CD4-positive, alpha-beta T cell treated with Interleukin-17A for 1 hour (primary cell): ENCODE data around the gene TMEM170A.
"Not testable (repeated sequence)": the region's sequence is repeated elsewhere in the genome, so short reads cannot be mapped to it uniquely, and the experiment has no call there.

Experiments used
- DNase-seq: peaks from one replicate; pipeline ENCODE4 v3.0.0-alpha.2; 2020

The TMEM170A gene

DNA sequence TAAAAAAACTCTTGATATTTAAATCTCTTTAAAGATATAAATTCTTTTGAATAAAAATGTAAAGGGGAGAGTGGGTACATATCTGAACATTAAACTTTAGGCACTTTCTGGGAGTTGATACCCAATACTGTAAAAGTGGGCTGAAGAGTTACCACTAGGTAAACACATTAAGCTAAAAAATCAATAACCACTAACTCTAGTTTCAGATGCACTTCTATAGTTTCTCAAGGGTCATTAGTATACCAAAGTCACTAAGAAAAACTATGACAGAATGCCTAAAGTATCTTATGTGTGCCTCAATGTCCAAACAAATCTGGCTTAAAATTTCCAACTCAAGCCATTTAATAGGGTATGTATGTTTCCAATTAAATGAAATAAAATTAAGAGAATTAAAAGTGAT lies 18.1 kb downstream of the TMEM170A start:
- DNase-seq: no peak

DNA sequence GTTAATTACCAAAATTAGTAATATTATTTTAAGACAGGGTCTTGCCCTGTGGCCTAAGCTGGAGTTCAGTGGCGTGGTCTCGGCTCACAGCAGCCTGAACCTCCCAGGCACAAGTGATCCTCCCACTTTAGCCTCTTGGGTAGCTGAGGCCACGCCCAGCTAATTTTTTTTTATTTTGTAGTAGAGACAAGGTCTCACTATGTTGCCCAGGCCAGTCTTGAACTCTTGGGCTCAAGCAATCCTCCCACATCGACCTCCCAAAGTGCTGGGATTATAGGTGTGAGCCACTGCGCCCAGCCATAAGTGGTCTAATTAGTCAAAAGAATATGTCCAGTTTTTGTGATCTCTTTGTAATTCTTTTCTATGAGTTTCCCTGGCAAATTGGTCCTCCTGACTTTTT lies 19.2 kb downstream of the TMEM170A start:
- DNase-seq: no peak

DNA sequence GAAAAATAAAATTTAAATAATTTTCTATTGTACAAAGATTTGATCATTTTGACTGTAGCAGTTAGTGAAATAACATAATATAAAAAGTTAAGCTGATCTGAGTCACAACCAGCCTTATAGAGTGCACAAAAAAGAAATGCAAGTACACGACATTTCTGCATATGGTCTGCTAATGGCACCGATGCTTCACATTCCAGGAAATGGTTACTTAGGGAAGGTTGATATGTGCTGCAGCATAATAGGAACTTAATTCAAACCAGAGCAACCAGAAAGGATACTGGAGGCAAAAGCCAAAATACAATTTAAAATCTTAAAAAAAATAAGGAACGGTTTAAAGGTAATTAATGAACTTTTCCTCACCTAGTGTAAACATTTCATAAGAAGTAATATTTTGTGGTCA lies 21.2 kb downstream of the TMEM170A start:
- DNase-seq: no peak

DNA sequence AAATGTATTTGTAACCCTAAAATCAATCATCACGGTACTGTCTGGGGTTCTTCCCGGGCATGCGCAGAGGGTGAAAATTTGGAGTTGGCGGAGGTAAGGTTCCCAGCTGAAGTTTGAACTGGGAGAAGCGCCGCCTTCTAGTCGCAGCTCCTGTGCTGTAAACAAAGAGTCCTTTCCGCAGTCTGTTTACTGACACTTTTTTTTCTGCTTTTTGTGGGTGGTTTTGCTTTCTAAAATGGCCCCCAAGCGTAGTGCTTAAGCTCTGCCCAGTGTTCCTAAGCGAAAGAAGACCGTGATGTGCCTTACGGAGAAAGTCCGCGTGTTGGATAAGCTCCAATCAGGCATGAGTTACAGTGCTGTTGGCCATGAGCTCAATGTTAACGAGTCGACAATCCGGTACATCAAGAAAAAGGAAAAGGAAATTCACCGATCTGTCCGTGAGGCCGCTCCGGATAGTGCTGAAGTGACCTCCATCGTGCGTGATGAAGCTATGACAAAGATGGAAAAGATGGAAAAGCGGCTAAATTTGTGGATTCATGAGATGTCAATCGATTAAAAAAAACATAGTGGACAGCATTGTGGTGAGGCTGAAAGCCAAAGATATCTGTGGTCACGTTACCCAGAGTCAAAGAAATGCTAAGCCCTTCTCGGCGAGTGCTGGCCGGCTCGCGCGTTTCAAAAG lies 30.6 kb downstream of the TMEM170A start:
- DNase-seq: peak; percentile 90

DNA sequence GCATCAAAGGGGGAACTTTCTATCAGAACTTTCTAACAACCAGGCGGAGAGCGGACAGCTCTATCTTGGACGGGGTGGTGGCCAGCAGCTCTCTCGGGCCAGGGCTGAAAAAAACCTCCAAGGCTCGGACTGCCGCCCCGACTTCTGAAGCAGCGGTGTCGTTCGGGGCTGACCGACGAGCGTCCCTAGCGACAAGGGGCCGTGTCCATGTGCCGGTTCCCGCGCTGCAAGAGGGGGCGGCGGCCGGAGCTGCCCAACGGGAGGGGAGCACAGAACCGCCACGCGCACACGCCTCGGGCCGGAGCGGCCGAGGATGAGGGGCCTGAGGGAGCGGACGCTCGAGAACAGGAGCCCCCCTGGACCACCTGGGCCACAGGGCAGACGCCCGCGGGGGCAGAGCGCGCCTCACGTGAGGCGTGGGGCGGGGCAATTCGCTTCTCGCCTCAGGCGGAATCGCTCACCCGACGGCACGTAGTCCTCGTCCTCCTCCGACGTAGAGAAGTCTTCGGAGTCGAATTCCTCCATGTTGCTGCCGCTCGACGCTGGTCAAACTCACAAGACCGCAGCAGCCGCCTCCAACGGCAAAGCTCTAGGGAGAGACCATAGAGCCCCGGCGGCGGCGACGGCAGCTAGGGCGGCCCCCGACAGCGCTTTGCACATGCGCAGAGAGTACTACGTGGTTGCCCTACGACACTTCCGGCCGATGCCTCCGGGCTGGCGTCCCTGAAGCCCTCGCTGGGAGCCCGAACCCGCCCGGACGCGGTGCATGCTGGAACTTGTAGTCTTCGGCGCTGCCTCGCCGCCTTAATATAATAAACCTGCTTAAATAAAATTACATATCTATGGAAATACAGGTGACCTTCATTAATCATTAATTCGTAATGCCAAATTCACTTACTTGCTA lies 31.4 kb downstream of the TMEM170A start, which contains the start of gene CFDP1:
CFDP1 (minus strand) TSS at position 676 of the 904 bp plus-strand sequence; CDS start at position 525, 151 bp downstream.
- DNase-seq: peak; percentile 96

DNA sequence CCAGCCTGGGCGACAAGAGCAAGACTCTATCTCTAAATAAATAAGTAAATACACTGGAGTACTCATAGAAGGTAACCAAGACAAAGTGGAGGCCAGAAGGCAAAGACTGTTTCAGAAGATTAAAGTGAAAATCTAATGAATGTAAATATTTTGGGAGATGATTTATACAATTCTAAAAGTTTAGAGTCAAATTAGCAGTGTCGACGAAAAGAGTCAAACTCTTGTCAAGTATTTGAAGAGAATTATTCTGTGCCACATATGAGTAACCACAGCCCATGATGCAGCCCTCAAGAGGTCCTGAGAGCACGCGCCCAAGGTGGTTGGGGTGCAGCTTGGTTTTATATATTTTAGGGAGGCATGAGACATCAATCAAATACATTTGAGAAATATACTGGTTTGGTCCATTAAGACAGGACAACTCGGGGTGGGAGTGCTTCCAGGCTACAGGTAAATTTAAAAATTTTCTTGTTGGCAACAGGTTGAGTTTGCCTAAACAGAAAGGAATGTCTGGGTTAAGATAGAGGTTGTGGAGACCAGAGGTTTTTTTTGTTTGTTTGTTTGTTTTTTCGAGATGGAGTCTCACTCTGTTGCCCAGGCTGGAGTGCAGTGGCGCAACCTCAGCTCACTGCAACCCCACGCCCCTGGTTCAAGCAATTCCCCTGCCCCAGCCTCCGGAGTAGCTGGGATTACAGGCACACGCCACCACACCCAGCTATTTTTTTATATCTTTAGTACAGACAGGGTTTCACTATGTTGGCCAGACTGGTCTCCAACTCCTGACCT lies 34.7 kb downstream of the TMEM170A start:
- no peak for DNase-seq

DNA sequence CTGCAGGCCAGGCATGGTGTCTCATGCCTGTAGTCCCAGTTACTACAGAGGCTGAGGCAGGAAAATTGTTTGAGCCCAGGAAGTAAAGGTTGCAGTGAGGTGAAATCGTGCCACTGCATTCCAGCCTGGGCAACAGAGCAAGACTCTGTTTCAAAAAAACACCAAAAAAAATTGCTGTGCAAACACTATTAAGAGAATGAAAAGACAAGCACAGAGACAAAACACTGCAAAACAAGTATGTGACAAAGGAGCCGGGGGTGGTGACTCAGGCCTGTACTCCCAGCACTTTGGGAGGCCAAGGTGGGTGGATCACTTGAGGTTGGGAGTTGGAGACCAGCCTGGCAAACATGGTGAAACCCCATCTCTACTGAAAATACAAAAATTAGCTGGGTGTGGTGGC lies 38.0 kb downstream of the TMEM170A start:
- DNase-seq: not testable (repeated sequence)

DNA sequence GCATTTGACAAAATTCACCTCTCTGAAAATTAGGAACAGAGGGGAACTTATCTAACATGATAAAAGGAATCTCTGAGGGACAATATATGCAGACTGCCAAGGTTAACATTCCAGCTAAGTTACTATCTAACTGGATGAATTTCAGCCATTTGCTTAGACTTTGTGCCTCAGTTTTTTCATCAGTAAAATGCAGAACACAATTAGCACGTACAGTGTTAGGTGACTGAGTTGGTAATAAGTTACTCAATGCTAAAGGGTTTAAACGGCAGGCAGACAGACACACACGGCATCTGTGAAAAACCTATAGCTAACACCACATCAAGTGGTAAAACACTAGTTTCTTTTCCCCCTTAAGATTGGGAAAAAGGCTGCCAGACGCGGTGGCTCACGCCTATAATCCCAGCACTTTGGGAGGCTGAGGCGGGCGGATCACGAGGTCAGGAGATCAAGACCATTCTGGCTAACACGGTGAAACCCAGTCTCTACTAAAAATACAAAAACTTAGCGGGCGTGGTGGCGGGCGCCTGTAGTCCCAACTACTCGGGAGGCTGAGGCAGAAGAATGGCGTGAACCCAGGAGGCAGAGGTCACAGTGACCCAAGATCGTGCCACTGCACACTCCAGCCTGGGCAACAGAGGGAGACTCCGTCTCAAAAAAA lies 40.3 kb downstream of the TMEM170A start:
- DNase-seq: not testable (repeated sequence)

DNA sequence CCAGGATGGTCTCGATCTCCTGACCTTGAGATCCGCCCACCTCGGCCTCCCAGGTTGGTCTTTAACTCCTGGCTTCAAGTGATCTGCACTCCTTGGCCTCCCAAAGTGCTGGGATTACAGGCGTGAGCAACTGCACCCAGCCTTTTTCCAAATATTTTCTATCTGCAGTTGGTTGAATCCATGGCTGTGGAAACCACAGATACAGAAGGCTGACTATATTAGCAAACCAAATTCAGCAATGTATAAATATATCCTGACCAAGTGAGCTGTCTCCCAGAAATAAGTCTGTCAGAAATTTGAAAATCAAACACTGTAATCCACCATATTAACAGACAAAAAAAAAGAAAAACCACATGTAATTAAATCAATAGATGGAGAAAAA lies 40.8 kb downstream of the TMEM170A start:
- DNase-seq: no peak

DNA sequence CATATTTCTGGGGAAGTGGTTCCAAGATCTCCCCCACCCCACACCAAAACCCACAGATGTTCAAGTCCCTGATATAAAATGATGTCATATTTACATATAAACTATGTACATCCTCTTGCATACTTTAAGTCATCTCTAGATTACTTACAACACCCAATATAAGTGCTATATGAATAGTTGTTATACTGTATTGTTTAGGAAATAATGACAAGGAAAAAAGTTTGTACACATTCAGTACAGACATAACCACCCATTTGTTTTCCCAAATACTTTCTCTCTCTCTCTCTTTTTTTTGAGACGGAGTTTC lies 42.7 kb downstream of the TMEM170A start:
- DNase-seq: no peak

DNA sequence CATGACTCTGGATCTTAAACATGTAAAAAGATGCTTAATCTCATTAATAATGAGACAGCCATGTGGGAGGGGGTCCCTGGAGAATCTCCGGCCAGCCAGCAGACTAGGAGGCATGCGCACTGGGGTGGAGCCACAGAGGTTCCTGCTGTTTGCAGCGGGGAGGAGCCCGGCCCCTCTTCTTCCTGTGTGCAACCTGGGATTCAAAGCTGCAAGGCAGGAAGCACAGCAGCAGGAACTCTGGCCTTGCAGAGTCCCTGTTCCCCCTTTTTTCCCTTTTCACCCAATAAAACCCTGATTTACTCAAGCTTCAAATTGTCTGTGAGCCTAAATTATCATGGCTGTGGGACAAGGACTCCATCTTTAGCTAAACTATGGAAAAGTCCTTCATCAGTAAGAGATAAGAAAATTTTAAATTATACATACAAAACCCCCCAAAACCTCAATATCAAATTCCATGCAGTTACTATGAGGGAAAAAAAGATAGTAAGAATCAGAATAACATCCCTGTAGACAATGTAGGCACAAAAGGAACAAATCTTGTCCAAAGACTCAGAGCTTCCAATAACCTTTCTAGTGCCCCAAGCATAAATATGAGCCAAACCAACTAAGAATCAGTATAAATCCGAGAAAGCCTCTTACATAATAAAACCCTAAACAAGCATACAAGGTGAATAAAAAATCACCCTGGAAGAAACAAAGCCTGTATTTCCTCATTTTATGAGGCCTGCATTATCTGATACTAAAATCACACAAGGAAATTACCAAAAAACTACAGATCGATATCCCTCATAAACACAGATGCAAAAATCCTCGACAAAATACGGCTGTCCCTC lies 43.3 kb downstream of the TMEM170A start:
- no peak for DNase-seq

DNA sequence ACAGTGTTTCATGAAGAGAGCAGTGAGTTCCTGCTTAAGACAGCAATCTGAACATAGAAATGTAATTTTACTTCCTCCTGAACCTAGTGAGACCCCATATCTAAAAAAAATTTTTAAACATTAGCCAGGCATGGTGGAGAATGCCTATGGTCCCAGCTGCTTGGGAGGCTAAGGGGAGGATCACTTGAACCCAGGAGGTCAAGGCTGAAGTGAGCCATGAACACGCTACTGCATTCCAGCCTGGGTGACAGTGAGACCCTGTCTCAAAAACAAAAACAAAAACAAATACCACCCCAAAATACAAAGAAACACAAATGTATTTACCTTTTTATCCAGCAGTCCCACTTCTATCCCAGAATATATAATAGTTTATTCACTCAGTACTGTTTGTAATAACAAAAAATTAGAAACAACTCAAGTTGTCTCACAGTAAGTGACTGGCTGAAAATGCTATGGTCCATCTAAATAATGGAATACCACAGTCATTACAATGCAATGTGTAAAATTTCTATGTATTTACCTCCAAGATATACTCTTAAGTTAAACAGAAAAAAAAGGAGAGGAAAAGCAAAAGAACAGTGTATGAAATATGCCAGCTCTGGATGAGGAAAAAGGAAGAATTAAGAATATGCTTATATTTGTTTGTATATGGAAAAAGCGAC lies 47.5 kb downstream of the TMEM170A start:
- DNase-seq: no peak

DNA sequence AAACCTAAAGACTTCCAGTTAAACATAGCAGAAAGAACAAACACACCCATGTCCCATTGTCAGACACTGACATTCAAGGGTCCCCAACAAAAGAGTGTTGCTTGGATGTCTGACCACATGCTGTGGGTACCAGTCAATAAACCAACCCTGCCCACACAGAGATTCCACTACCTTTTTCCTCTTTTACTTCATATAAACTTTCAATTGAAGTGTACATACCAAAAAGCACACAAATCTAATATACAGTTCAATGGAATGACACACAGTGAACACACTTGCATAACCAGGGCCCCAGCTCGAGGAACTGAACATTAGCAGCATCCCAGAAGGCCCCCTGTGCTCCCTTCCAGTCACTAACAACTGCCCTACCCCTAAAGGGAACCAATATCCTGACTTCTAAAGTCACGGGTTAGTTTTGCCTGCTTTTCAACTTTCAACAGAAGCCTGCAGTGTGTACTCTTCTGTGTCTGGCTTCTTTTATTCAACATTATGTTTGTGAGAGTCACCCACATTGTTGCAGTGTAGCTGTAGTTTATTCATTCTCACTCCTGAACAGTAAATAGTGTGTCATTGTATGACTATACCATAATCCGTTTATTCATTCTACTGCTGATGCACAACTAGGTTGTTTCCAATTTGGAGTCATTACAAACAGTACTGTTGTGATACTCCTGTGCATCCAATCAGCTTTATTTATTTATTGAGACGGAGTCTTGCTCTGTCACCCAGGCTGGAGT lies 49.2 kb downstream of the TMEM170A start:
- DNase-seq: no peak

DNA sequence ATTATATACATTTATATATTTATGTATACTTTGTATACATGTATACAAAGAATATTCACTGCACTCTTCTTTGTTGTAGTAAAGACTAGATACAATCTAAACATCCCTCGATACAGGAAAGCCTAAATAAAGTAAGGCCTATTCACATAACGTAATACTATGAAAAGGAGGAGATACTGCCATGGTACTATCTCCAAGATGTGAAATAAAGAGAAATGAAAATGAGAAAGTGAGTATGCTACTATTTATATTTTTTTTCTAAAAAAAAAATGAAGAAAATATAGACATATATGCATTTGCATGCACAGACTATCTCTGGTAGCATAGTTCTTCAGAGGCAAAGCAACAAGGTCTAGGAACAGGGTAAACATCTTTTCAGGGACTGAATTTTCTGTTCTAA lies 50.5 kb downstream of the TMEM170A start:
- no peak for DNase-seq

DNA sequence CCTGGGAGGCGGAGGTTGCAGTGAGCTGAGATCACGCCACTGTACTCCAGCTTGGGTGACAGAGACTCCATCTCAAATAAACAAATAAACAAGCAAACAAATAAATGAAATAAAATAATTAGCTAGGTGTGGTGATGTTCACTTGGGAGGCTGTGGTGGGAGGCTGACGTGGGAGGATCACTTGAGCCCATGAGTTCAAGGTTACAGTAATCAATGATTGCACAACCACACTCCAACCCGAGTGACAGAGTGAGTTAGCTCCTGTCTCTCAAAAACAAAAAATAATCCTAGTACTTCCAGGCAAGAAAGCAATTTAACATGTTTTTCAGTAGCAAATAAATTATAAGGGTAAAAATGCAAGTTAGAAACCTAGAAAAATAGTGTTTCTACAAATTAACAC lies 57.5 kb downstream of the TMEM170A start:
- no peak for DNase-seq

DNA sequence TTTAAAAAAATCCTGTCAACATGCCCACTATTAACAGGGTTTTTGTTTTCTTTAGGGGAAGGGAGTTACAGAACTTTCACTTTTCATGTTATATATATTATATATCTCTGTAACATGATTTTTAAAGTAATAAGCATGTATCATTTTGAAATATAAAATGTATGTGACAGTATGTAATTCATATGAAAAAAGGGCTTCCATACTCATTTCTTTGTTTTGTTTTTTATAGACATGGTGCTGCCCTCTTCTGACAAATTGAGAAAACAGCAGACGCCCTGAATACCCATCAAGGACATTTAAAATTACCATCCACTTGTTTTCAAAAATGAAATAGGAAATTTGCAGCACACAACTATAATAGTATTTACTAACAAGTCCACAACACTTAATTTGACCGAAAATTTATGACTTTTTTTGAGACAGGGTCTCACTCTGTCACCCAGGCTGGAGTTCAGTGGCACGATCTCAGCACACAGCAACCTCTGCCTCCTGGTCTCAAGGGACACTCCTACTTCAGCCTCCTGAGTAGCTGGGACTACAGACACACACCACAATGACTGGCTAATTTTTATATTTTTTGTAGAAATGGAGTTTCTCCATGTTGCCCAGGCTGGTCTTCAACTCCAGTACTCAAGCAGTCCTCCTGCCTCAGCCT lies 61.5 kb downstream of the TMEM170A start:
- DNase-seq: peak; percentile 57

DNA sequence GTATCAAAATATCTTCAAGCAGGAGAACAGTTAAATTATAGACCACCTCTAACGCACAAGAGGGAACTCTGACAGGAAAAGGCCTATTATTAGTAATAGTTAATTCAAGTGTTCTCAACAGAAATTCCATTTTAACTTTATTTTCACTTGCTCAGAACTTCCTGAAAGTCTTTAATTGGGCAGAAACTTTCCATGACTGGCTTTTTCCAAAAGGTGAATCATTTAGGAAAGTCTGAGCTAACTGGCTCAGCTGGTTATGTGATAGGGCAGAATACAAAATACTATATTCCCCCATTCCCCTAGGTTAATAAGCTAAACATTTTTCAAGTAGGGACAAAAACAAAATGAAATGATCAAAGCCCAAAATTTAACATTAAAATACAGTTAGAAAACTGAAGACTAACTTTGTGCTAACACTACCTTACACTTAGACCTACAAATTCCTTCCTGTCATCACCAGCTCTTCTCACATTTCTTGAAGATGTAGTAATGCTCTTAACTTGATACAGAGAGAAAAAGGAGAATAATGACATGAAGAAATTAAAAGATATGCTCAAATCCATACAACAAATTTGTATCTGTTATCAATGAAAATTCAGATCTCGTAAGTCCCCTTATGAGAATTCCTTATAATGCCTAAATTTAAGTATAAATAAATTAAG lies 62.2 kb downstream of the TMEM170A start:
- DNase-seq: no peak

DNA sequence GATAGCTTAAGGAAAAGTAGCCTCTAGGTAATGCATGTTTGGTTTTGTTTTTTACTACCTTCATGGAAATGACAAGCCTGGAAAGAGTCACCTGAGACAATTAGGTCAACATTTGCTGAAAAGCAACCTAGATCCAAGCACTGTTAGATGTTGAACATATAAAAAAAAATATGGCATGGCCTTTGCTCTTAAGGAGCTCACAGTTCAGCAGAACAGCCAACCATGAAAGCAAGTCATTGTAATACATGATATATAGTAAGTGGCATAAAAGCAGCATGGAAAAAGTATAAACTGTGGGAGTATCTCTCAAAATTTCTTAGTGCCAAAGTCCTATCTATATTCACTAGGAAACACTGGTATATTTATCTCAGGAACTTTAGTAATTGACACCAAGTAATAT lies 62.8 kb downstream of the TMEM170A start:
- DNase-seq: no peak

DNA sequence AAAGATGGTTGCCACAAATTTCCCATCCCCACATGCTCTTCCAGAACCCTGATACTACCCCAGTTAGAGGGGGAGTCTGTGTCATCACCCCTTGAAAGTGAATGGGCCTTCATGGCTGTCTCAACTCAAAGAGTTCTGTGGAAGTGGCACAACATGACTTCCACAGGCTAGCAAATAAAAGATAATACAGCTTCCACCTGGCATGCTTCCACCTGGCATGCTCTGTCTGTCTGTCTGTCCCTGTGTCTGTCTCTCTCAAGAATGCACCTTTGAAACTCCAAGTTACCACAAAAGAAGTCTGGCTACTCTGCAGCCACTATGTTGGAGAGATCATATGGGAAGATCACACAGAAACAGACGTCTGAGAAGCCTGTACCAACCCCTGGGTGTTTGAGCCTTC lies 66.2 kb downstream of the TMEM170A start:
- no peak for DNase-seq

DNA sequence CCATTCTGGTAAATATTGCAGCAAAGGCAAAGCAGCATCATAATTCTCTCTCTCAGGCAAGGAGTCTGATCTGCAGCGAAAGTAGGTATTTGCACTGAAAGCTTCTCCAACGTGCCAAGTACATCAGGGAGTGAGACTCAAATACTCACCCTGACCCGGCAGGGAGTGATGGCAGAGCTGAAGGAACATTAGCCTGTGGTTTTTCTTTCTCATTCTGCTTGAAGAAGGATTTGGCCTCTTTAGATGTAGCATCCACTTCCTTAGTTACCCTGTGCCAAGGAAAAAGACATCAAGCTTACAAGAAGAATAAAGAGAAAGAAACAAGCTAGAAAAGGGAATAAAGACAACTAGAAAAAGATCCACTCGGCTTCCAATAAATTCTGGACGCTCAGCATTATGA lies 69.5 kb downstream of the TMEM170A start:
- no peak for DNase-seq
